Right ventricle myocardium inferior (tissue), 1 donor: ENCODE data around the gene PSD4. TPM values are rescaled to one million over a fixed set of nuclear protein-coding genes. Genes with fewer than 3 reads are reported as not detected.
A peak's percentile ranks its signal among the peaks of the same experiment; 100 is the strongest.

Source experiments
- ATAC-seq: fragments of 200-7000 bp; cut with Tn5 transposase; one replicate; pipeline ENCODE4 v1.9.1; 2020; ENCODE audit warnings: mild to moderate bottlenecking, moderate library complexity
- DNase-seq: peaks from one replicate; pipeline ENCODE4 v3.0.0; 2021; ENCODE audit errors: missing footprints
- intact Hi-C: fragments of 100-400 bp; cut with DNase I; formaldehyde crosslinking; loops from one replicate; pipeline ENCODE4 v1.11.0; 2022
- total RNA-seq: library from RNA; stranded (reverse); fragmentation: NEBNext Ultra II Directional; extraction: Animal tissue kit (Norgen Biotek cat#: 25700); gene quantifications from one replicate; pipeline ENCODE4 v1.2.1, GENCODE V29; 2021
- donor health status: DM: no; HTN: yes; CAD: no; lungs with severe emphysema.

The PSD4 gene
- total RNA-seq, 1 donor from 2014 or later: 3.4 TPM

DNA sequence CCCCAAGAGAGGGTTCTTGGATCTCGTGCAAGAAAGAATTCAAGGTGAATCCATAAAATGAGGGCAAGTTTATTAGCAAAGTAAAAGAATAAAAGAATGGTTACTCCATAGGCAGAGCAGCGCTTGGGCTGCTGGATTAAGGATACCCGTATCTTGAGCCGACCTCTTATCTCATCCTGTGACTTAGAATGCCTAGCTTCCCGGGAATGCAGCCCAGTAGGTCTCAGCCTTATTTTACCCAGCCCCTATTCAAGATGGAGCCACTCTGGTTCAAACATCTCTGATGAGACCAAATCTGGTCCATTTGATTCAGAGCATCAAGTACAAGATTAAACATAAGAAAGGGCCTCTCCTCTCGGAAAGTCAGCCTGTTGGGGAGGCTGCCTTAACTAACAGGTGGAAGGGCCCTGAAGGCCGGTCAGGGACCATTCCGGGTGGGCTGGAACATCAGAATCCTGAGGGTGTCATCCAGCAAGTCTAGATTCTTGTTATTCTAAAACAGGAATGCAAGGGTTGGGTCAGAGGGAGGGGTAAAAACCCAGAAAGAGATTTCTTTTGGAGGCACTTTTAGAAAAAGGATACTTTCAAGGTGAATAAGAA lies 5.8 kb downstream of the PSD4 start:
- intact Hi-C loops: no loop called here
- no peak for ATAC-seq
- no peak for DNase-seq

DNA sequence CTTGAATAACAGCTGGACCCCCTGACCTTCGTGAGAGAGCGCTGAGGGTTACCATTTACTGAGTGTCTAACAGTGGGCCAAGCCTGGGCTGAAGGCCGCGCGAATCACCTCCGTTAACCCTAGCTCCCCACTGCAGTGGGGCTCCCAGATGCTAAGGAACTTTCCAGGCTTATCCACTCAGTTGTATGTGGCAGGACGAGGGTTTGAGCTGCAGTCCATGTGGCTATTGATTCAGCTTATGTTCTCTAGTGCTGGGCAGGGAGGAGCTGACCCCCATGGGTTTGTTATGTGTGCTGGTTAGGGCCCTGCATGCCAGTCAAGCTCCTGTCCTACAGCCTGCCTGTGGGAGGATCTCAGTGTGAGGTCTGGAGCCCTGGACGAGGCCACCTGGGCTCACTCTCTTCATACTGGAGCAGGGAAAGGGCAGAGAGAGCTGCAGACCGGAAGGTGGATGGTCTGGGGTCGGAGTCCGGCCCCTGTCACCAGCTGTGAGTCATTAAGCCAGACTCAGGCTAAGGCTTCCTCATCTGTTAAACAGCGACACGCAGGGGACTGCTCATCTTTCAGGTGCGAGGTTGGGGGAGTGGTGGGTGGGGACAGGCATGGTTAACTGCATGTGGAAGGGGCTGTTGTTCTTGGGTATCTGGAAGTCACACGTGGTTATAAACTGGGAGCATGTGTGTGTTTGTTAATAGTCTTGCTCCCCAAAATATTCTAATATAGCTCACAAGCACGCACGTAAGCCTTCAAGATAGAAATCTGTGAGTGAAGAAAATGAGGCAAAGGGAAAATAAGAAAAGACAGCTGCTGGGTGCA lies 6.6 kb downstream of the PSD4 start:
- intact Hi-C loops: no loop called here
- ATAC-seq: no peak
- DNase-seq: peak; percentile 35

DNA sequence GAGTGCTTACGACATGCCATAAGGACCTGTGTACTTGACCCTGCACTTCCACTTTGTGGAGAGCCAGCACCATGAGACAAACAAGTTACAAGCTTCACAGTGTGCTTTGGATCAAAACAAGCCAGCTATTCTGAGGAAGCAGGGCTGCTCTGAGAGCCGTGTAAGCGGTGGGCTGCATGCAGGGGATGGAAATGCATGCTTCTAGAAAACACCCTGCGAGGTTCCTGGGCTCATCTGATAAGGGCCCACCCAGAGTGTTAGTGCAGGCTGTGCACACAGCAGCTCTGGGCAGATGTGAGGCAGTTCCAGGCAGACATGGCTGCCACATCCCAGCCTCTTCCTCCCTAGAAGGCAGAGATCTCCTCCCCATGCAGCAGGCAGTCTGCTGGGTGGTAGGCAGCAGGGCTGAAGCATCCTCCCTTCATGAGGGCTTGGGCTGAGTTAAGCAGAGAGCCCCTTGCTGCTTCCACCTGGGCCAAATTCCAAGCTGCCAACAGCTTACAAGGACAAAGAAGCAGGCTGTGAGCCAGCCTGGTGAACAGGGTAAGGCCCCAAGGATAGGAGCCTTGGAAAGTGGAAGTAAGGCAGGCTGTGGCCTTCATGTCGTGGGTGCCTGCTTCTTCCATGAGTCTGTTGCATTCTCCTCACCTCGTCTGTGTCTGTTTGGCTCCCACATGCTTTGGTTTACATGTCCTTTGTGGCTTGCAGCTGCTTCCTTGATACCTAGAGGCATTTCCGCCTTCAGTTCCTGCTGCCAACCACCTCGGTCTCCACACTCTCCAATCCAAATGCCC lies 7.7 kb downstream of the PSD4 start:
- ATAC-seq: no peak
- intact Hi-C loops: no loop called here
- peak; percentile 18 for DNase-seq

DNA sequence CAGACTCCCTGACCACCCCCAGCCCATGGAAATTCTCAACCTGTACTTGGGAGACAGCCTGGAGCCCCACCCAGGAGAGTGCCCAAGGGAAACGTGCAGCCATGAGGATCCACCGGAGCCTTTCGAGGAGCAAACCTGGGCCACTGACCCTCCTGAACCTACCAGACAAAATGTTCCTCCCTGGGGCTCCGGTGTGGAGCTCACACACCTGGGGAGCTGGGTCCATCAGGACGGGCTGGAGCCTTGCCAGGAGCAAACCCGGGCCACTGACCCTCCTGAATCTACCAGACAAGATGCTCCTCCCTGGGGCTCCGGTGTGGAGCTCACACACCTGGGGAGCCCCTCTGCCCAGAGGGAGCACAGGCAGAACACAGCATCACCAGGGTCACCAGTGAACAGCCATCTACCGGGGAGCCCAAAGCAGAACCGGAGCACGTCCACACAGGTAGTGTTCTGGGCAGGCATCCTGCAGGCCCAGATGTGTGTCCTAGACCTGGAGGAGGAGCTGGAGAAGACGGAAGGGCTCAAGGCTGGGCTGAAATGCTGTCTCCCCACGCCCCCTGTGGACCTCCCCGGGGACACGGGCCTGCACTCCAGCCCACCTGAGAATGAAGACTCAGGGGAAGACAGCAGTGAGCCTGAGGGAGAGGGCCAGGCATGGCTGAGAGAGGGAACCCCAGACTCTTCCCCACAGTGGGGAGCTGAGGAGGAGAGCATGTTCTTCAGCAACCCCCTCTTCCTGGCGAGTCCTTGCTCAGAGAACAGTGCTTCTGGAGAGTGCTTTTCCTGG lies 8.9 kb downstream of the PSD4 start:
- intact Hi-C loops: no loop called here
- peak; percentile 48 for DNase-seq
- no peak for ATAC-seq

DNA sequence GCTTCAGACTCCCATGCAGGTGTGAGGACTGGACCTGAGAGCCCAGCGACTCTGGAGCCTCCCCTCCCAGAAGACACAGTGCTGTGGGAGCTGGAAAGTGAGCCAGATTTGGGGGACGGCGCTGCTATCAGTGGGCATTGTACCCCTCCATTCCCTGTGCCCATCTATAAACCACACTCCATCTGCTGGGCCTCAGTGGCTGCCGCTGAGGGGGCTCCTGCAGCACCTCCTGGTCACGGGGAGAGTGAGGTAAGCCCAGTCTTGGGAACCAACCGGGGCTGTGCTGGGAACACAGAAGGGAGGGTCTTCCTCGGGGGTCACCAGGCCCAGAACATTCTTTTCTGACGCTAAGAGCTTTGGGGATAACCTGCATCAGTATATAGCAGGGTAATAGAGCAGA lies 9.5 kb downstream of the PSD4 start:
- intact Hi-C loops: no loop called here
- ATAC-seq (no peak), DNase-seq (no peak)

DNA sequence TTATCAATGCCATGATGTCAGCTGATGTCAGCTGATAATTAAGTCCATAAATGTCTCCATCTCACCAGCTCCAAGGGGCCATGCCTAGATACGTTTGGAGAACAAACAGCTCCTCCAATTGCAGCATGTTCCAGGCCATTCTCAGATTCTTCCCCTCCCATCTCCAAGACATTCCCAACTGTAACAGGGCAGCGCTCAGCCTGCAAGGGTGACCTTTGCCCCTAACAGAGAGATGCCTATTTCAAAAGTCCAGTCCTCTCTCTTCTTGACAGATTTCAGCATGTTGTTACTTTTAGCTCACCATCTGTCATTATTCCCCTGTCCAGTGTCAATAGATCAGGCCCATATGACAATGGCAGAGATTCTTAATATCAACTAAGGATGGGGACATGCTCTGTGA lies 9.9 kb downstream of the PSD4 start:
- DNase-seq (no peak), ATAC-seq (no peak)
- intact Hi-C loops: no loop called here

DNA sequence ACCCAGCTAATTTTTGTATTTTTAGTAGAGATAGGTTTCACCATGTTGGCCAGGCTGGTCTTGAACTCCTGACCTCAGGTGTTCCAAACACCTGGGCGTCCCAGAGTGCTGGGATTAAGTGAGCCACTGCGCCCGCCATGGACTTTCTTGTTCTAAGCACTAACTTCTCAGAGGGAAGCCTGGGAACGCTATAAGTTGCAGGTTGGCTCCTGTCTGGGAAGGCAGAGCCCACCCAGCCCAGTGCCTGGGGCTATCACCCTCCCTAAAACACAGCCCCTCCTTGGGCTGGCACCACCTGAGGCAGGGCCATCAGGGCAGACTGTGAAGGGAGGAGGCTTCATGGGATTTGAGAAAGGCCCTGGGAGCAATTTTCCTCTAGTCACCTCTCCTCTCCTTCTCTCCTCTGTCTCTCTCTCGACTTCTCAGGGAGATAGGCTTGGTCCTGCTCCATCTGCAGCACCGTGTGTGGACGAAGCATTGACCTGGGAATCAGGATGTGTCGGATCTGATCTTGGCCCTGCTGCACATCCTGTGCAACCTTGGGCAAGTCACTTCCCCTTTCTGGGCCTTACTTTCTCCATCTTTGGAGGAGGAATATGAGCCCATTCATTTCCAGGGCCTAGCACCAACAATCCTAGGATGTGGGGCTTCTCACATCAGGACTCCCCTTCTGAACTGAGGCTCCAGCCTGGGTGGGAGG lies 10.9 kb downstream of the PSD4 start:
- DNase-seq: no peak

DNA sequence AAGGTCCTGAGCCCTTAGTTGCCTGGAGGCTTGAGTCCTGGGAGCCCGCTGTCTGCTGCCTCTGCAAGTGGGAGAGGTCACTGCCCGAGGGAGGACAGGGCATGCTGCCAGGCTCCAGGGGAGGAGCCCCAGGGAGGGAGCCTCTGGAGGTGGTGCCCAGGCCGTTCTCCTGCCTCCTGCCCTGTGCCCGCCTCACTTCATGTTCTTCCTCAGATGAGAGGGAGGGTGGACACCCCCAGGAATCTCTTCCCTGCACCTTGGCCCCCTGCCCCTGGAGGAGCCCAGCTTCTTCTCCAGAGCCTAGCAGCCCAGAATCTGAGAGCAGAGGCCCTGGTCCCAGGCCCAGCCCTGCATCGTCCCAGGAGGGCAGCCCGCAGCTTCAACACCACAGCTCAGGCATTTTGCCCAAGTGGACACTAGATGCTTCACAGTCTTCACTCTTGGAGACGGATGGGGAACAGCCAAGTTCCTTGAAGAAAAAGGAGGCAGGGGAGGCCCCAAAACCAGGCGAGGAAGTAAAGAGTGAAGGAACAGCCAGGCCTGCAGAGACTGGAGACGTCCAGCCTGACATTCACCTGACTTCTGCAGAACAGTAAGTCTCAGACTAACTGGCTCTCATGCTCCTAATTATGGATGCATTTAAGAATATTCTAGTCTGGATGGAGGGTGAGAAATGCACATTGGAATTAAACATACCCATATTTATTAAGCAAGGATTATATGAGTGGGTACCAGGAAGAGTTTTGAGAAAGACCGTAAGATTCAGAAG lies 12.1 kb downstream of the PSD4 start:
- intact Hi-C loops: no loop called here
- no peak for DNase-seq
- ATAC-seq: peak; percentile 52

More for the DNA sequence above, 10.9 kb downstream of the PSD4 start:
- intact Hi-C loops: no loop called here
- ATAC-seq: no peak

DNA sequence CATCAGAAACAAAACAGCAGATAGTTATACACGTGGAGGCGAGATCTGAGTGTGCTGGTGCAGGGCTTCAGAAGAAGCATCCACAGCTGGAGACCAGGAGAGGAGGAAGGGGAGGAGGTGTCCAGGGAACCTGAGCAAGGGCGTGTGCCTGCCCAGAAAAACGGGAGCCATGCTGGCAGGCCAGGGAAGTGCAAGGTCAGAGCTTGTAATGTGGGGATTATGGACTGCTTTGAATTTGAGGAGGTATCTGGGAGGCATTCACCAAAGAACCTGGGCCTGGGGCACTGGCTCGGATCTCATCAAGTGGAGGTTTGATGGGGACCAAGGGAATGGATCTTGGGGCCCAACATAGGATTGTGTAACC lies 12.6 kb downstream of the PSD4 start:
- intact Hi-C loops: no loop called here
- no peak for DNase-seq
- ATAC-seq: no peak

DNA sequence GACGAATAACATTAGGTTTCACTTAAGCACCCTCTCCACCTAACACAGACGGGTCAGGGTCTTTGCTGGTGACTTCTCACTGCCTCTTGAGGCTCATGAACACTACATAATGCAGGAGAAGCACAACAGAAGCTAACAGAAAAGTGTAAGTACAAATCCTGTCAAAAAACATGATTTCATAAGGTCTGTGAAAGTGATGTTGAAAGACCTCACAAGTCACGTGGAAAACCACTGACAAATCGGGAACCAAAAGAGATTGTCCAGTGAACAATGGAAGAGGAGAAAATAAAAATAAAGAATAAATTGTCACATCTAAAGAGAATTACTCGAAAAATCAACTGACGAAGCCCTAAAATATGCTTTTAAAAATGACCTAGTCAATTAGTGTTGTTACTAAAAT lies 14.0 kb downstream of the PSD4 start:
- ATAC-seq: no peak
- no peak for DNase-seq
- intact Hi-C loops: no loop called here

DNA sequence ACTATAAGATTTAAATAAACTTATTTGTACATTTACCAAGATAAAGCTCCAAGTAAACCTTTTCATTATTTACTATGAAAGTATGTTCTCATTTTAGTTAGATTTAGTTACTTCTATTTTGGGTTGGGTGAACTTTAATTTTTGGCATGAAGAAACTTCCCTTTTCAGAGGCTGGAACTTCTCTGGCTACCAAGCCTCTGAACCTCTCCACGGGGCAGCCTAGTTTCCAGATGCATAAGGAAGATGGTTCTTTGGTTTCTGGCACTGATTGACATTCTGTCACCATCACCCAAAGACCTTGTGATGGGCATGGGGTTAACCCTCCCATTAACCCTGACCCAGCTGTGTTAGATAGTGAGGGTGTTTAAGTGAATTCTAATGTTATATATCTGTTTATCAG lies 17.1 kb downstream of the PSD4 start:
- no peak for ATAC-seq
- intact Hi-C loops: no loop called here

DNA sequence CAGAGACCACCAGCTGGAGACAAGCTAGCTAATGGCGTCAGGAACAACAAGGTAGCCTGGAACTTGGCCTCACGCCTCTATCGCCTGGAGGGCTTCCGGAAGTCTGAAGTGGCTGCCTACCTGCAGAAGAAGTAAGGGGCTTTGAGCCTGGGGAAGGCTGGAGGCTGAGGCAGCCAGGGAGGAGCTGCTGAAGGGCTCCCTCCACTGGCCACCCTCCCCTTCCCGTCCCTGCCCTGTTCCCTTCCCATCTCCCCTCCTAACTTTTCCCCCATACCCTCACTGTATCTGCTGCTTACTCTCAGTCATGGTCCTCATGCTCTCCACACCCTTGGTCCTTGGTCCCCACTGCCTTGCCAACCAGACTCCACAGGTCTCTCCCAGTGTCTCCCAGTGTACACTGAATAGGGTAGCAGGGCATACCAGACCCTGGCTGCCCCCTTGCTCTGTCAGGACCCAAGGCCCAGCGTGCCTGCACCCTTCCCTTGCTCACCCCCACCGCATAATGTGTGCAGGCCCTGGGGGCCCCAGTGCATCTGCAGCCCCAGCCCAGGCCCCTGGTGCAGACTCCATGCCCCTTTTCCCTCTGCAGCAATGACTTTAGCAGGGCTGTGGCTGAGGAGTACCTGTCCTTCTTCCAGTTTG lies 18.8 kb downstream of the PSD4 start:
- ATAC-seq (no peak), DNase-seq (no peak)
- intact Hi-C loops: no loop called here

More for the DNA sequence above, 17.1 kb downstream of the PSD4 start:
- peak; percentile 17 for DNase-seq

DNA sequence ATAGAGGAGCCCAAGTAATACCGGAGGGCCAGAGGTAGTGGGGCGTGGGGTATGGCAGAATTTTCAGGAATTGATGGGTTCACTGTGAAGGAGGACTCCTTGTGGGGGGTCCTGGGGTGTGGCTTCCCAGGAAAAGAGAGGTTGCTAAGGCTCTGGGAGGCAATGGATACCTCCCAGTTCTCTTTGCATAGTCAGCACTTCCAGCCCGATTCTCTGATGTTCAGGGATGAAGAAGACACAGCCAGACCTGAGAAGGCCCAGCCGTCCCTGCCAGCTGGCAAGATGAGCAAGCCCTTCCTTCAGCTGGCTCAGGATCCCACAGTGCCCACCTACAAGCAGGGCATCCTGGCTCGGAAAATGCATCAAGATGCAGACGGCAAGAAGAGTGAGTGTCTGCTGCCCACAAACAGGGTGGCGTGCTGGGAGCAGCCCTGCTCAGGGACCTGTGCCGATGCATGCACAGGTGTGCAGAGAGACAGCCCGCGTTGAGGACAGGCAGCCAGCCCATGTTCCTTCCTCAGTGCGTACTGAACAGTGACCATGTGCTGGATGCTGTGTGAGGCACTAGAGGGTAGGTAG lies 22.2 kb downstream of the PSD4 start:
- intact Hi-C loops: no loop called here
- ATAC-seq (no peak), DNase-seq (no peak)

DNA sequence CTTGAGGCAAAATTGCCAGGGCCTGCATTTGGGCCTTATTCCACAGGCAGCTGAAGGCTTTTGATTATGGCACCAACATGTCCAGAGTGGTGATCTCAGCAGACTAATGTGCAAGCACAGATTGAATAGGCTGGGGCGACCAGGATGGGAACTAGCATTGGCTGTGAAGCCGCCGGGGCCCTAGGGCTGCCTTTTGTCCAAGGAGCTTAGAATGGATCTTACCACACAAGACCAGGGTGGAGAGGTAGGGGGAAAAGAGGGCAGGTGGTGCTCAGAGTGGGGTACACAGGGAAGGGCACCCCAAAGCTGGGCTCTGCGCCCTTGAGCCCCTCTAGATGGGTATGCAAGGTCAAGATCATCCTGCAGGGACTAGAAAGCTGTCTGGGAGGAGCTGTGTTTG lies 23.1 kb downstream of the PSD4 start:
- DNase-seq (no peak), ATAC-seq (no peak)
- intact Hi-C loops: no loop called here

DNA sequence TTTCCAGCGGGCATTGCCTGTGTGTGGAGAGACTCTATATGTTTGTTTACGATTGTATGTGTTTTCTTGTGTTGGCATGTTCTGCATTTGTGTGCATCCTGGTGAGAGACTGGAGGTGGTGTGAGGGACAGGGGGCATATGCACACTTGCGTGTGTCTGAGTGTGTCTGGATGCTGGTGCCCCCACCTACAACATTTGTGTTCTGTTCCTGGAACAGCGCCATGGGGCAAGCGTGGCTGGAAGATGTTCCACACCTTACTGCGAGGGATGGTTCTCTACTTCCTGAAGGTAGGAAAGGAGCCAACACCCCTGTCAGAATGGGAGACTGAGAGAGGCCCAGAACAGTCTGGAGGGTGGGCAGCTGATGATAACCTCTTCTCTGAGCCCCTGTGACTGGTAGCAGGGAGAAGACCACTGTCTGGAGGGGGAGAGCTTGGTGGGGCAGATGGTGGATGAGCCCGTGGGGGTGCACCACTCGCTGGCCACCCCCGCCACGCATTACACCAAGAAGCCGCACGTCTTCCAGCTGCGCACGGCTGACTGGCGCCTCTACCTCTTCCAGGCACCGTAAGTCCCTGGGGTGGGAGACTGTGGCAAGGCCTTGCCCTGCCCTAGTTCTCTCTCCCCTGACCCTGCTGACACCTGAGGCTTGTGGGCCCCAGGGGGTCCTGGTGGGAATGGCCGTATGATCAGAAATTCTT lies 23.7 kb downstream of the PSD4 start:
- ATAC-seq (no peak), DNase-seq (no peak)
- intact Hi-C loops: no loop called here

DNA sequence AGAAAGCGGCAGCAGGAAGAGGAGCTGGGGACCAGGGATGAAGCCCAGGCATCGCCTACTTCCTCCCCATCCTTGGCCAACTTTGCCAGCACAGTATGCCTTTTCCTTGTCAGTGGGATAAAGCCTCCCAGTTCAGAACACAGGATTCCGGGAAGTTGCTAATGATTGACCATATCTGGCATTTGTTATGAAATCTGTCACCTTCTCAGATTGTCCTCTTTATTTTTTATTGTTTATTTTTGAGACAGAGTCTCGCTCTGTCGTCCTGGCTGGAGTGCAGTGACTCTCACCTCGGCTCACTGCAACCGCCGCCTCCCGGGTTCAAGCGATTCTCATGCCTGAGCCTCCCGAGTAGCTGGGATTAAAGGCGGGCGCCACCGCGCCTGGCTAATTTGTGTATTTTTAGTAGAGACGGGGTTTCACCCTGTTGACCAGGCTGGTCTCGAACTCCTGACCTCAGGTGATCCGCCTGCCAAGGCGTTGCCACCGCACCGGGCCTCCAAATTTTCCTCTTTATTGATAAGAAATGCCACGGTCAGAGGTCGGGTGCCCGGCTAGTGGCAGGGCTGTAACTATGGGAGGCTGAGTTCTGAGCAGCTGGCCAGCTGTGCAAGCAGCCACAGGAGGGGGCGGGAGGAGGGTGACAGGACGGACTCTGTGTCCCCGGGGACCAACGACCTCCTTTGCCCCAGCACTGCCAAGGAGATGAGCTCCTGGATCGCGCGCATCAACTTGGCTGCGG lies 24.4 kb downstream of the PSD4 start:
- no peak for DNase-seq
- ATAC-seq: peak; percentile 20
- intact Hi-C loops: no loop called here
